ENCODE data around the gene DPP10.
A peak's percentile ranks its signal among the peaks of the same experiment; 100 is the strongest.

Gene DPP10

DNA sequence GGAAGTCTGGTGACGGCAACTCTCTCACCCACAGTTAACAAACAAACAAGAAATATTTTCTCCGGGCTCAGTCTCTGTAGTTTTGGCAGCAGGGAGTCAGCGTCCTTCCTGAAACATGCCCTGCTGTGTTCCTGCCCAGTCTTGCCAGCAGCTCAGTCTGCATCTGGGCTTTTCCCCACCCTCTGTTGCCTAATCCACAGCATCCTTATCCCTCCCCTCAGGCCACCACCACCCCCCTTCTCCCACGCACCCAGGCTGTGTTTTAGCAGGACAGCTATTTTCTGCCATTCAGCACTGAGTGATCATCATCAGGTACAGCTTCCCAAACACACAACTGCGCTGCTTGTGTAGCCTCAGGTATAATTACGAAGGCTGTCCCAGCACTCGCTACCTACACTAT lies 168.2 kb downstream of the DPP10 start:
- no peaks in the 10 kb centered on the region for H3K4me1 ChIP-seq (ENCODE audit: insufficient read depth, low read length)

DNA sequence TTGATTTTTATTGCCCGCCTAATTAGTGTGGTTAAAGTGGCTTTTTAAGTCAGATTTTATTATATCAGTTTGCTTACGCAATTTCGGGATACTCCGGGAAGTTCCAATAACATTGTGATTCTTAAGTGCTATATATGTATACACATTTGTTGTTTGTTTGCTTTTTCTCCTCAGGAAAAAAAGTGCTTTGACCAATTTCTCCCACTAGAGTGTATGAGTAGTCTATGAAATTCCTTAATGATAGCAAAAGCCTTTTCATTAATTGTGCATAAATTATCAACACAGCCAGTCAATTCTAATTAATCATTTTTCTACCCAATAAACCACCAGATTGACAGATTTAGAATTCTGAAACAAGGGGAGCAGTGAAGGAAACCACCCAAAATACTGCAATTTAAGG lies 172.2 kb downstream of the DPP10 start:
- Histone ChIP-seq H3K4me1 (ENCODE audit: insufficient read depth, low read length) (no peaks in the 10 kb centered on the region), H3K36me3 (ENCODE audit: insufficient read depth, low read length) (no peaks in the 10 kb centered on the region), H3K27ac (ENCODE audit: low read depth, low read length) (no peak overlapping the region), H3K4me3 (ENCODE audit: low read depth in 1 of 2, low read length in 2 of 2) (no peak overlapping the region), H3K9me3 (ENCODE audit: low read length) (no peaks in the 10 kb centered on the region), H3K27me3 (ENCODE audit: control insufficient read depth in 1 of 2, insufficient read depth in 2 of 2, low read length in 2 of 2) (no peaks in the 10 kb centered on the region), H3K9ac (ENCODE audit: low read length) (no peak overlapping the region)

More for the DNA sequence above, 168.2 kb downstream of the DPP10 start:
- Histone ChIP-seq H3K36me3 (ENCODE audit: insufficient read depth, low read length) (no peaks in the 10 kb centered on the region), H3K9ac (ENCODE audit: low read length) (no peak overlapping the region), H3K27me3 (ENCODE audit: control insufficient read depth in 1 of 2, insufficient read depth in 2 of 2, low read length in 2 of 2) (no peaks in the 10 kb centered on the region), H3K4me3 (ENCODE audit: low read depth in 1 of 2, low read length in 2 of 2) (no peak overlapping the region), H3K9me3 (ENCODE audit: low read length) (no peaks in the 10 kb centered on the region), H3K27ac (ENCODE audit: low read depth, low read length) (no peak overlapping the region)

GRCh38 chr2:114628481-114628880 lies 186.0 kb downstream of the DPP10 start:
- Histone ChIP-seq H3K4me1 (ENCODE audit: insufficient read depth, low read length) (no peaks in the 10 kb centered on the region), H3K27me3 (ENCODE audit: control insufficient read depth in 1 of 2, insufficient read depth in 2 of 2, low read length in 2 of 2) (no peaks in the 10 kb centered on the region), H3K4me3 (ENCODE audit: low read depth in 1 of 2, low read length in 2 of 2) (no peak overlapping the region), H3K36me3 (ENCODE audit: insufficient read depth, low read length) (no peaks in the 10 kb centered on the region), H3K9me3 (ENCODE audit: low read length) (no peaks in the 10 kb centered on the region), H3K9ac (ENCODE audit: low read length) (no peak overlapping the region), H3K27ac (ENCODE audit: low read depth, low read length) (no peak overlapping the region)

- no peaks in the 10 kb centered on the region for H3K4me1 ChIP-seq (ENCODE audit: insufficient read depth, low read length)
- no peak overlapping the region for H3K27ac ChIP-seq (ENCODE audit: low read depth, low read length)
- no peak overlapping the region for H3K9ac ChIP-seq (ENCODE audit: low read length)
- H3K4me3 ChIP-seq (ENCODE audit: low read depth in 1 of 2, low read length in 2 of 2): no peak overlapping the region
- no peaks in the 10 kb centered on the region for H3K9me3 ChIP-seq (ENCODE audit: low read length)
- H3K36me3 ChIP-seq (ENCODE audit: insufficient read depth, low read length): no peaks in the 10 kb centered on the region
- H3K27me3 ChIP-seq (ENCODE audit: control insufficient read depth in 1 of 2, insufficient read depth in 2 of 2, low read length in 2 of 2): no peaks in the 10 kb centered on the region
These were observed 188.7 kb downstream of the DPP10 start for GRCh38 chr2:114631146-114631545.

DNA sequence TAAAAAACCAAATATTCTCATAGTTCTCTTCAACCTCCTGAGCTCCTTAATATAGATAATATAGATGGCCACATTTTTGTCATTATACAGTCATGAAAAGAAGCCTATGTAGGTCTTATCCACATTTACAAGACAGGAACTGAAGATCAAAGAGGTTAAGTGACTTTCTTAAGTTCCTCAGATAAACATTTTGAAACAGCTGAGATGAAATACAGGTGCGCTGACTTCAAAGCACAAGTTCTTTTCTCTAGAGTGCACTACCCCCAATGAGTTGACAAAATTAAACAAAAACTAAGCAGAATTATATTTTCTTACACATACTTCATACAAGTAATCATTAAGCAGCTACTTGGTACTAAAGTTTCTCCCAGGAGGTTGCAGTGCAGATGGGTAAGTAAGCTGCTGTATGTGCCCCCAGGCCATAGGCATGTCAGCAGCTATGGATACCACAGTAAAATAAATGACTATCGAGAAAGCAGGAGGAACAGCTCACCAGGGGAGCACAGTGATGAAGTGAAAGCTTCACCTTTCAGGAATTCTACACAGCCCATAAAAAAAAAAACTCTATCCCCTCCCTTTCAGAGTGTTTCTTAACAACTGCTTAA lies 199.8 kb downstream of the DPP10 start:
- no peaks in the 10 kb centered on the region for H3K9me3 ChIP-seq (ENCODE audit: low read length)

DNA sequence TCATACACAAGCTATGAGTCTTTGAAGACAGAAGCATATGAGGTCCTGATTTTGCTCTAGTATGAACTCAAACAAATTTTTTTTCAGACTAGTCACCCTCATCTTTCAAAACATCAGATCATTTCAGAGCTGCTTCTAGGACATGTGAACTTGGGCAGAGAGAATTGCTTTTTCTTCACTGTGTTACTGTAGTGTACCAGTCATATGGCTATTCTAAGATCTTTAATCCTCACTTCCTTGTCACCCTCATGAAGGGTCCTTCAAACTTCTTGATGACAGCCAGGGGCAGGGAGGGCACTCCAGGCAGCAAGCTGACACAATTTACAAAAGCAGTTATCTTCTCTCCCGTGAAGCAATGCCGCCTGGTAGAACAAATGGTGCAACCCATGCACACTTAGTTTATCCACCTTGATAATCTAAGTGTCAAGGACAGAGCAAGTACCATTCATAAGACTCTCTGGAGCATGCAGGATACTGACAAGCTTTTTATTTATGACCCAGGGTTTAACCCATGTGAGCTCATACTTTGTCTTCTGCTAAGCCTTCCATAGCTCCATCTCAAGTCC lies 200.6 kb downstream of the DPP10 start:
- Histone ChIP-seq H3K9me3 (ENCODE audit: low read length) (no peaks in the 10 kb centered on the region), H3K27me3 (ENCODE audit: control insufficient read depth in 1 of 2, insufficient read depth in 2 of 2, low read length in 2 of 2) (no peaks in the 10 kb centered on the region), H3K4me1 (ENCODE audit: insufficient read depth, low read length) (no peaks in the 10 kb centered on the region)

More for the DNA sequence above, 199.8 kb downstream of the DPP10 start:
- Histone ChIP-seq H3K27me3 (ENCODE audit: control insufficient read depth in 1 of 2, insufficient read depth in 2 of 2, low read length in 2 of 2) (no peaks in the 10 kb centered on the region), H3K36me3 (ENCODE audit: insufficient read depth, low read length) (no peaks in the 10 kb centered on the region), H3K27ac (ENCODE audit: low read depth, low read length) (no peak overlapping the region), H3K9ac (ENCODE audit: low read length) (no peak overlapping the region), H3K4me3 (ENCODE audit: low read depth in 1 of 2, low read length in 2 of 2) (no peak overlapping the region), H3K4me1 (ENCODE audit: insufficient read depth, low read length) (no peaks in the 10 kb centered on the region)

GRCh38 chr2:114651933-114652332 lies 209.5 kb downstream of the DPP10 start:
- Histone ChIP-seq H3K4me1 (ENCODE audit: insufficient read depth, low read length) (no peaks in the 10 kb centered on the region), H3K9me3 (ENCODE audit: low read length) (no peaks in the 10 kb centered on the region), H3K9ac (ENCODE audit: low read length) (no peak overlapping the region), H3K27me3 (ENCODE audit: control insufficient read depth in 1 of 2, insufficient read depth in 2 of 2, low read length in 2 of 2) (no peaks in the 10 kb centered on the region), H3K27ac (ENCODE audit: low read depth, low read length) (no peak overlapping the region), H3K36me3 (ENCODE audit: insufficient read depth, low read length) (no peaks in the 10 kb centered on the region), H3K4me3 (ENCODE audit: low read depth in 1 of 2, low read length in 2 of 2) (no peak overlapping the region)

More for the DNA sequence above, 200.6 kb downstream of the DPP10 start:
- H3K36me3 ChIP-seq (ENCODE audit: insufficient read depth, low read length): no peaks in the 10 kb centered on the region
- no peak overlapping the region for H3K4me3 ChIP-seq (ENCODE audit: low read depth in 1 of 2, low read length in 2 of 2)
- no peak overlapping the region for H3K9ac ChIP-seq (ENCODE audit: low read length)
- H3K27ac ChIP-seq (ENCODE audit: low read depth, low read length): no peak overlapping the region

DNA sequence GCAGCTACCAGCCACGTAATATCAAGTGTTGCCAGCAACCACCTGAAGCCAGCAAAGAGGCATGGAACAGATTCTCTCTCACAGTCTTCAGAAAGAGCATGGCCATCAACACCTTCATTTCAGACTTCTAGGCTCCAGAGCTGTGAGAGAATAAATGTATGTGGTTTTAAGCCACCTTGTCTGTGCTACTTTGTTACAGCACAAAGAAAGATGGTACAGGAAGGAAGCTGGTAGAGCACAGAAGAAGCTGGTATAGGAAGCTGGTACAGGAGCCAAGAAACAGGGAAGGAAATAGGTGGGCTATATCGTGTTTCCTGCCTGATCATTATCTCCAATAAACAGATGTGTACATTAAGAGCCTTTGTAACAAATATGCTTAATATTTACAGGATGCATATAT lies 217.4 kb downstream of the DPP10 start:
- Histone ChIP-seq H3K27me3 (ENCODE audit: control insufficient read depth in 1 of 2, insufficient read depth in 2 of 2, low read length in 2 of 2) (no peaks in the 10 kb centered on the region), H3K27ac (ENCODE audit: low read depth, low read length) (no peak overlapping the region), H3K9me3 (ENCODE audit: low read length) (no peaks in the 10 kb centered on the region), H3K4me1 (ENCODE audit: insufficient read depth, low read length) (no peaks in the 10 kb centered on the region), H3K36me3 (ENCODE audit: insufficient read depth, low read length) (no peaks in the 10 kb centered on the region), H3K9ac (ENCODE audit: low read length) (no peak overlapping the region), H3K4me3 (ENCODE audit: low read depth in 1 of 2, low read length in 2 of 2) (no peak overlapping the region)

DNA sequence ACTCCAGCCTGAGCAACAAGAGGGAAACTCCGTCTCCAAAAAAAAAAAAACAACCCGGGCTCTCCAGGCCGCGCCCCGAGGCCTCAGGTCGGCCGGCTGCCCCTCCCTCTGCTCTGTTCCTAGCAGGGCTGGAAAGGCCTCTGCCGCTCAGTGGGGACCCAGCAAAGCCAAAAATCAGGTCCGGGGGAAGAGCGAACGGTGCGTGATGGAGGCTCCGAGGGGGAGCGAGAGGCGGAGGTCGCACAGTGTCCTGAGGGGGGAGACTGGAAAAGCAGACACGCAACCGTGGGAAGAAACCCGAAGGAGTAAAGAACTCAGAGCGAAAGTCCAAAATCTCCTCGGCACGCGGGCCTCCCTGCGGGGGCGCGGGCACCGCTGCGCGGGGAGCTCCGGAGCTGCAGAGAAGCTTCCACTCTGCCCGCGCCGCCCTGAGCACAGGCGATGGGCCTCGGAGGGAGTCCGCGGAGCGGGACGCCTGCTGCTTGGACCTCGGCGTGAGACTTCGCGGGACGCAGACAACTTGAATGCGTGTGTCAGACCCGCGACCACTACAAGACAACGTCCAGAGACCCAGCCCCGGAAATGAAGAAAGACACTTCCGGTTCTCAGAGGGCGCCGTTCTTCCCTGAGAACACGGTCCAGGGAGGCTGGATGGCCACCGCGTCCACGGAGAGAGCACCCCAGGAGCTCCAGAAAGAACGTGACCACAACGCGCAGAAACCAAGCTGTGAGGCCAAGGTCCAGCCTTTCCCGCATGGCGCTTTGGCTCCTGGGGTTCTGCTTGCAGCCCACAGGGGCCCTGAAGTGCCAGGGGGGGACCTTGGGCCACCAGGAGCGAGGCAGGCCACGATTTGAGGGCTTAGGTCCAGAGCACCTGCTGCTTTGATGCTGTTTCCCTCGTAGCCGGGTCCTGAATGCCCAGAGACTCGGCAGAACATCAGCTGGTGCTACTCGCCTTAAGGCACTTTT lies 219.8 kb downstream of the DPP10 start:
- Histone ChIP-seq H3K9me3 (ENCODE audit: low read length) (no peaks in the 10 kb centered on the region), H3K4me3 (ENCODE audit: low read depth in 1 of 2, low read length in 2 of 2) (peak overlapping the region; percentile 60 to 73), H3K36me3 (ENCODE audit: insufficient read depth, low read length) (no peaks in the 10 kb centered on the region), H3K9ac (ENCODE audit: low read length) (no peak overlapping the region), H3K27me3 (ENCODE audit: control insufficient read depth in 1 of 2, insufficient read depth in 2 of 2, low read length in 2 of 2) (no peaks in the 10 kb centered on the region), H3K27ac (ENCODE audit: low read depth, low read length) (peak overlapping the region; percentile 38), H3K4me1 (ENCODE audit: insufficient read depth, low read length) (no peaks in the 10 kb centered on the region)

- no peak overlapping the region for H3K9ac ChIP-seq (ENCODE audit: low read length)
- no peak overlapping the region for H3K4me3 ChIP-seq (ENCODE audit: low read depth in 1 of 2, low read length in 2 of 2)
- no peak overlapping the region for H3K27ac ChIP-seq (ENCODE audit: low read depth, low read length)
- H3K36me3 ChIP-seq (ENCODE audit: insufficient read depth, low read length): no peaks in the 10 kb centered on the region
- H3K9me3 ChIP-seq (ENCODE audit: low read length): no peaks in the 10 kb centered on the region
- no peaks in the 10 kb centered on the region for H3K27me3 ChIP-seq (ENCODE audit: control insufficient read depth in 1 of 2, insufficient read depth in 2 of 2, low read length in 2 of 2)
- H3K4me1 ChIP-seq (ENCODE audit: insufficient read depth, low read length): no peaks in the 10 kb centered on the region
These were observed 226.0 kb downstream of the DPP10 start for GRCh38 chr2:114668415-114668814.

DNA sequence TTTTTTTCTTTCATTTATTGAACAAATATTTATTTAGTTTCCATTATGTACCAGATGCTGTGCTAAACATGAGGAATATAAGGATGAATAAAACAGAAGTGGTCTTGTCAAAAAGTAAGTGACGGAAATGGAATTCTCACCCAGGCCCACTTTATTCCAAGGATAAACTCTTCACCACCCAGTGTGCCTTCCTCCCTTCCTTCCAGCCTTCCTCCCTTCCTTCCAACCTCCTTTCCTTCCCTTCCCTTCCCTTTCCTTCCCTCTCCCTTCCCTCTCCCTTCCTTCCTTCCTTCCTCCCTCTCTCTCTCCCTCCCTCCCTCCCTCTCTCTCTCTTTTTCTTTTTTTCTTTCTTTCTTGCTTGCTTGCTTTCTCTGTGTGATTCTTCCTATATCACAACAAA lies 240.8 kb downstream of the DPP10 start:
- H3K4me3 ChIP-seq (ENCODE audit: low read depth in 1 of 2, low read length in 2 of 2): no peak overlapping the region
- H3K36me3 ChIP-seq (ENCODE audit: insufficient read depth, low read length): no peaks in the 10 kb centered on the region
- no peak overlapping the region for H3K9ac ChIP-seq (ENCODE audit: low read length)
- no peak overlapping the region for H3K27ac ChIP-seq (ENCODE audit: low read depth, low read length)
- H3K9me3 ChIP-seq (ENCODE audit: low read length): no peaks in the 10 kb centered on the region
- H3K27me3 ChIP-seq (ENCODE audit: control insufficient read depth in 1 of 2, insufficient read depth in 2 of 2, low read length in 2 of 2): no peaks in the 10 kb centered on the region
- H3K4me1 ChIP-seq (ENCODE audit: insufficient read depth, low read length): no peaks in the 10 kb centered on the region
